Activated T-helper 1 cell treated with Interleukin-2 at 50 U/mL for 16 hours (primary cell): ENCODE results near the gene TMEM203.

Source experiments
- DNase-seq: peaks from one replicate; pipeline ENCODE4 v3.0.0-alpha.2; 2020; ENCODE audit warnings: low read depth

Gene TMEM203

DNA sequence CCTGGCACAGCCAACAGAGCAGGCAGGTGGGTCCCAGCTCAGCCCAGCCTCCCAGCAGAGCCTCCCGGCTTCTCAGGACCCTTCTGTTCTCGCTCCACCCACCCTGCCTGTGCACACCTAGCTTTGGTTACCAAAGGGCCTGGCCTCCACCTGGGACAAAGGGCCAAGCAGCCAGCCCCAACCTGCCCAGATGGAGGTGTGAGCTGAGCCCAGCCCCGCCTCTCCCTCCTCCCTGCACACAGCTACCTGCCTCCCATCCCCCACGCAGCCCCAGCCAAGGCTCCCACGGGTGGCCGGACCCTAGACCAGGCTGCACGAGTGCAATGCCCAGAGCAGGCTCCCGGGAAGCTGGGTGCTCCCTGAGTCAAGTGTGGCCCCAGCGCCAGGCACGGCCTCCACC is 10.5 kb downstream of the TMEM203 start:
- no peak for DNase-seq

DNA sequence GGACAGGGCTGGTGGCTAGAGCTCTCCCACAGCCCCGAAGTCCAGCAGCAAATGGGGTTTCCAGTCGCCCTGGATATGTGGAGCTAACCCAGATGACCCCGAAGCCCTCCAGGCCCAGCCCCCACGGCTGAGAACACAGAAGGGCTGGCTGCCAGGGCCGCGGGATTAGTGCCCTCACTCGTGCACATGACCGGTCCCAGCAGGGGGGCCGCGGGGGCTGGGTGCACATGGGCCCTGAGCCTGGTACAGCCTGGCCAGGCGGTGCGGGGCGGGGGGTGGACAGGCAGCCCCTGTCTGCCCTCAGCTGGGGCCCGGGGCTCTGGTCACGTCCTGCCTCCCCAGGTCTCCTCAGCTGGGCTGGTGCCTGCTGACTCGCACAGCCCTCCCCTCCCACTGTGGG is 11.1 kb downstream of the TMEM203 start:
- no peak for DNase-seq

DNA sequence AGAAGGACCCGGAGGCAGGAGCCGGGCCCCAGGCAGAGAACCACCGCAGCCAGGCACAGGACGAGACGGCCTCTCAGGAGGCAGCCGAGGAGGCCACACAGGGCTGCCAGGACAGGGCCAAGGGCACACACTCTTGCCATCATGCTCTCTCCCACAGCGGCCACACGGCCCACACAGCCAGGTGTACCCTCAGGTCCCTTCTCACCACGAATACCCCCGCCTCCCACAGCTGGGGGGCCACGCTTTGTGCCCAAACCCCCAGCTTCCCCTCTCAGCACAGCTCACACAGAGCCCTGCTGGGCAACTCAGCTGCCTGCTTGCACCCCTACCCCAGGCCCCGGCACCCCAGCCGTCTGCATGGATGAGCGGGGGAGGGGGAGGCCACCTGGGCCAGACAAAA is 11.7 kb downstream of the TMEM203 start:
- no peak for DNase-seq

DNA sequence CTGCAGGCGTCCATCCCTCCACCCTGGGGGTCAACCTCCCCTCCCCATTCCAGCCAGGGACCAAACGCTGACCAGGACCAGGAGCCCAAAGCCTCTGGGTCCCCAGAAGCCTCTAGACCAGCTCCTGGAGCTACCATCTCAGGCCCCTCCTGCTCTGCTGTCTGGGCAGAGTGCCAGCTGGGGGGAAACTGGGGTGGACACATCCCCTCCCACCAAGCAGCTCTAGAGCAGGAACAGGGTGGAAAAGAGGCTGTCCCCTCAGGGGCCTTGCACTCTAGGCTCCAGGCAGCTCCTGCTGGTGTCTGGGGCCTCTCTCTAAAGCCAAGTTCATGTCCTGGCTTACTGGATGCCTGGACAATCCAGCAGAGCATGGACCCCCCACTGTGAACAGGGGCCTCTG is 12.6 kb downstream of the TMEM203 start:
- DNase-seq, result no peak

DNA sequence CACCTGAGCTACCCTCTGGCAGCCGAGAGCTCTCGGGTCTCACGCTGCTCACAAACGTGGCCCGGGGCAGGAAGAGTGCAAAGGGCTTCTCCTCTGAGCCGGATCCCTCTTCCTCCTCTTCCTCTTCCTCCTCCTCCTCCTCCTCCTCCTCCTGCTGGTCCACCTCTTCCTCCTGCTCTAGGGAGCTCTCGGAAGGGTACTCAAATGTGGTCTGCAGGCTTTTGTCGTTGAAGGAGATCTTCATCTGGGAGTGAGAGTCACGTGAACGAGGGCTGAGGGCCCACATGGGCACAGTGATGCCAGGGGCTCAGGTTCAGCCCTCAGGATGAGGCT is 13.0 kb downstream of the TMEM203 start:
- no peak for DNase-seq

DNA sequence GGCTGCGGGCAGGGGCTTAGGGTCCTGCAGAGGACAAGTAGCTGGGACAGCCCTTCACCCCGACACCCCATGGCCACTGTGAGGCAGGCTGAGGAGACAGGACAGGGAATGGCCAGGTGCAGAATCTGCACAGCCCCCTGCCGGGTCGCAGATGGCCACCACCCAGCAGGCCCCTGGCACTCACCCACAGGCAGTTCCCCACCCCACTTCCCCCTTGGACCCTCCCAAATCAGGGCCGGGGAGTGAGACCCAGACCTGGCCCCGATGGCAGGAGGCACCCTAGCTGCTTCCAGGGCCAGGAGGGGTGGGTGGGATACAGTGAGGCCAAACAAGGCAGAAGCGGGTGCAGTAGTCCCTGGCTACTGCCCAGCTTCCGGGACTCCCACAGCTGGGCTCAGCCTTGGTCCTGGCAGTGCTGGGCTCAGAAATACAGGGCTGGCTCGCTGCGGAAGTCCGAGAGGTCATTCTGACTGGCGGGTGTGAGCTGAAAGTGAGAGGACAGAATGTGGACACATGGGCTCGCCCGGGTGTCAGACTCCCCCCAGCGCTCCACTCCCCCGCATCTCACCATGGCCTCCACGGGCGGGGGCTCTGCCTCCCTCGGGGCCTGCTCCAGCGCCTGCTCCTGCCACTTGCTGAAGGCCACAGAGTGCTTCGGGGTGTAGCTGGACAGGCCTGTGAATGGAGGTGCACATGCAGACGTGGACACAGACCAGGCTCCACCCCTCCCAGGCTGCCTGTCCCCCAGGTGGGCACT is 13.6 kb downstream of the TMEM203 start:
- DNase-seq, result no peak

DNA sequence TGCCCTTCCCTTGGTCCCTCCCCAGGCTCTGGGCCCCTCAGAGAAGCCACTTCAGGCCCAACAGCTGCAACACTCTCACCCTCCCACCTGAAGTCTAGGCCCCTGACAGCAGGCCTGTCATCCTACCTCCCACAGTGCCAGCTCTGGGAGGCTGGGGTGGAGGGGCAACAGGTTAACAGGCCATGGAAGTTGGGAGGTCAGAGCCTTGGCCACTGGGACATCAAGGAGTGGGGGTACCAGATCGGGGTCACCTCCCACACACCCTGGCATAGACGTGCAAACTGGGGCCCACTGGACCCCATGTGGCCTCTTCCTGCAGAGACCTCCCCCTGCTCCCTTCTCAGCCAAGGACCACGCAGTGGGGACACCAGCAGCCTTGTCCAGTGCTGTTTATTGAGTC is 14.2 kb downstream of the TMEM203 start:
- DNase-seq, result no peak

DNA sequence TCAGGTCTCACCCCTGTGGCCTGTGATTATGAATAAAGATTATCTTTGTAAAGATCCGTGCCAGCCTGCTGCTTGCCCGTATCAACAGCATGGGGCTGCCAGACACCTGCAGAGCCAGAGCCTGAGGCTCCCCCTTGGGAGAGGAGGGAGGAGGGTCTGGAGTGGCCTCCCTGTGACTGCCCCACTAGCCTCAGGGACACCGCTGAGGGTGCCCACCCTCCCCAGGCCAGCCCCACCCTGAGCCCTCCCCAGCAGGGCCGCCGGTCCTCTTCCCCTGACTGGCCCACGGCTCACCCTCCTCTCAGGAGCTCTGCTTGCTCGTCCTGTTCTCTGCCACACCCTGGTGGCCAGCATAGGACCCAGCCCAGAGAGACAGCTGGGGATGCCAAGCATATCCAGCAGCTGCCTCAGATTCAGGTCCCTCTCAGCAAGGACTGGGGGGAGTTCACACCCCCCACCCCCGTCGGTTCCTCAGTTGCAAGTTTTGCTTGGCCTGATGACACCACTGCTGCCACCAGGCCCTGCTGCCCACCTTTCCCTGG is 15.1 kb downstream of the TMEM203 start:
- no peak for DNase-seq

DNA sequence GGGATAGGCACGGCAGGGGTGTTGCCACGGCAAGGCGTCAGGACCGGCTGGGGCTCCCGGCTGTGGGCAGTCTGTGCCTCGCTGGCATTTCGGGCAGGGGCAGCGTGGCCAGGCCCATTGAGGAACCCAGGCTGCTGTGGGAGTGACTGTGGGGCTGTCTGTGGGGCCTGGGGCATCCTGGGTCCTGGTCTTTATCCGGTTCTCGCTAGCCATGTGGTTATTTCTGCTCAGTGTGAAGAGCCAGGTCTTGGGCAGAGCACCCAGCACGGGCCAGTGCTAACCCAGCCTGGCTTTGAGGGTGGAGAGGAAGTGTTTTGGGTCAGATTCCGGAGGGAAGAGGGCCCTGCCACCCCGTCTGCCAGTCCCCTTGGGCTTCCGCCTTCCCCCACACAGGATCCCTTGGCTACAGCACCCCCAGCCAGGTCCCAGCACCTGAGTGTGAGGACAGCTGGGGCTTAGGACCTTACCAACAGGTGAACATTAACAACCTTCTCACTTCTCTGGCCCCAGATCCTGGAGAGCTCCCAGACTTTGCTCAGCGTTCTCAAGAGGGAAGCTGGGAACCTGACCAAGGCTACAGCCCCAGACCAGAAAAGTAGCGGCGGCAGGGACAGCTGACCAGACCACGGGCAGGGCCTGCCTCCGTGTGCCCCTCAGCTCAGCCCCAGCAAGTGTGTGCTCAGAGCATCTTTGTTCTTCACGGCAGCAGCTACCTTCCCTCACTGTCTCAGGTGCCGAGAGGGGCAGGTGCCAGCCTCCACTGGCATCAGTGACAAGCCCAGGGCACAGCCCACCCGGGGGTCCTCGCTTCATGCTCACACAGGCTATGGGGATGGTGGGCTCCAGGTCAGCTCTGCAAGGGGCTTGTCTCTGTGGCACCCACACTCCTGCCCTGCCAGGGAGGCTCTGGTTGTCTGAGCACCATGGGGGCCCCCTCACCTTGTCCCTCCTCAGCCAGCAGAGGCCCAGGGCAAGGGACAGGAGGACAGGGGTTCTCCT is 15.9 kb downstream of the TMEM203 start:
- DNase-seq, result no peak

DNA sequence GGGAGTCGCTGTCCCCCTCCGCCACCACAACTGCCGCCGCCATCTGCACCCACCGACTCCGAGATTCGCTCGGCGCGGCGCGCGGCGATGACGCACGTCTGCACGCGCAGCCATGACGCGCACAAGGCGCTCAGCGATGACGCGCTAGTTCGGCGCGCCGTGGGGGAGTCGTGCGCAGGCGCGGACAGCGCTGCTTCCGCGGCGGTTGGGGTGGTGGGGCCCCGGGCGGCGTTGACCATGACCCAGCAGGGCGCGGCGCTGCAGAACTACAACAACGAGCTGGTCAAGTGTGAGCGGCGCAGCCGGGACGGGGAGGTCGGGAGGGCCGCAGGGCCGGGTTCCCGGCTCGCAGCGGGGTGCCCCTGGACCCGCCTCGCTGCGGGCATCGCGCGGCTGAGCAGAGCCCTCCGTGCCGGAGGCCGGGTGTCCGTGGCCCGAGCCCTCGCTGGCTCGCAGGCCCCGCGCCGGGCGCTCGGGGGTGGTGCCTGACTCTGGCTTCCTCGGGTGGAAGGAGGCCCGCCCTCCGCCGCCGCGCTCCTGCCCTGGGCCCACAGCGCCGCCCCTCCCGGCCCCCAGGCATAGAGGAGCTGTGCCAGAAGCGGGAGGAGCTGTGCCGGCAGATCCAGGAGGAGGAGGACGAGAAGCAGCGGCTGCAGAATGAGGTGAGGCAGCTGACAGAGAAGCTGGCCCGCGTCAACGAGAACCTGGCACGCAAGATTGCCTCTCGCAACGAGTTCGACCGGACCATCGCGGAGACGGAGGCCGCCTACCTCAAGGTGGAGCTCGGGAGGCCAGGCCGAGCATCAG is 16.8 kb downstream of the TMEM203 start, which contains the start of the genes ANAPC2 and SSNA1:
ANAPC2 (minus strand) TSS at position 71 of the 807 bp plus-strand sequence; CDS start at position 43, 28 bp downstream.
SSNA1 (plus strand) TSS at position 187 of the 807 bp plus-strand sequence; CDS start at position 238, 51 bp downstream.
- DNase-seq, result peak; percentile 91

DNA sequence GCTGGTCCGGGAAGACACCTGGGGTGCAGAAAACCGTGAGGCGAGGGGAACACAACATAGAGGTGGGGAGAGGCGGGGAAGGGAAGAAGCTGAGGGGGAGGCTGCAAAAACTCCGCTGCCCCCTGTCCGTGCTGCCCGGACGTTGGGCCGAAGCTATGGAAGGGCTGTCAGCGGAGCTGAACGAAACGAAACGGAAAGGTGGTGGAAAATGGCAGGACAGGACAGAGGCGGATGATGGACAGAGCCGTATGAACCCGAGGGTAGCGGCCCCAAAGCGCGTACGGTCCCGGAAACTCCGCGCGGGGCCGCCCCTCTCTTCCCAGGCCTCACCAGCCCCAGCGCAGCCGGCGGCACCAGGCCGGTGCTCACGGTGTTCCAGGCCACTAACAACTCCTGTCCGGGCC is 17.4 kb downstream of the TMEM203 start:
- no peak for DNase-seq

DNA sequence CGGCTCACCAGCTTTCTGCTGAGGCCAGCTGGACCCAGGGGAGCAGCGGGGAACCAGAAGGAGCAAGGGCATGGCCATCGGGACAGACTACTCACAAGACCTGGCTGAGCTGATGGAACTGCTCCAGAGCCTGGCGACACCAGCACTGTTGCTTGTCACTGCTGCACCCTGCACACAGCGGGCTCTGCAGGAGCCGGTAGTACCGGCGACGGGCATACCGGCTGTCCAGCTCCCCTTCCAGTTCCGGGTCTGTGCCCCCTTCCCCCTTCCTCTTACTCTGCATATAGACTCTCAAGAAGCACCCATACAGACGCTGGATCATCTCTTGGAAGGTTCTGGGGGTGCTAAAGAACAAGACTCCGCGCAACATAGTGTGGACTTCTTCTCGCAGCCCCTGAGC is 18.1 kb downstream of the TMEM203 start:
- DNase-seq, result no peak

DNA sequence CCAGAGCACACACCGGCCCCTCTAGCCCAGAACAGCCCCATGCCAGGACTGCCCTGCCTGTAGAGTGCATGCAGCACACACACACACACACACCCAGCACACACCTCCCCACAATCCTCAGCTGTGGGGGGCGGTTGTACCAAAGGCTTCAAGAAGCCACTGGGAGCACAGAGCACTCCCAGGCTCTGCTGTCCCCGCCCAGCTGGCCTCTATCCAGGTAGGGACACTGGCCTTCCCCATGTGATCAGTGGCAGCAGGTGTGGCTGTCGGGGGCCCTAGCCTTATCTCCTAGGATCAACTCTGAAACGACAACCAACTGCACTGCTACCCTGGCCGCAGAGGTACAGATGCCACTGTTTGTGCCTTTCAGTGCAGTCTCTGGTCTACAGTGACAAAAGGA is 19.1 kb downstream of the TMEM203 start:
- no peak for DNase-seq

DNA sequence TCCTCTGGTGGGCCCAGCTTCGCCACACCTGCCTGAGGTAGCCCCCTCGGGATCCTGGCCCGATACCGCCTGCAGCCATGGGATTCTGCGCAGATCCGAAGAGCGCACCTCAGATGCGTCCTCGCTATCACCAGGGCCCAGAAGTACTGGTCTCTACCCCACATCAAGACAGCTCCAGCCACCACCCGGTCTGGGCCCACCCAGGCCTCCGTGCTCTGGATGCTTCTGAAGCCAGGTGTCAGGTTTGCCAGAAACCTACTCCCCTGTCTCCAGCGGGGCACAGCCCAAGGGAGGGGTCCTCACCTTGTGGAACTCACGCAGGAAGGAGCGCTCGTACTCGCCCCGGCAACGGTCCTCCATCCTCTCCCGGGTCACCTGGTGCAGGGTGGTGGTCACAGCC is 19.5 kb downstream of the TMEM203 start:
- no peak for DNase-seq

DNA sequence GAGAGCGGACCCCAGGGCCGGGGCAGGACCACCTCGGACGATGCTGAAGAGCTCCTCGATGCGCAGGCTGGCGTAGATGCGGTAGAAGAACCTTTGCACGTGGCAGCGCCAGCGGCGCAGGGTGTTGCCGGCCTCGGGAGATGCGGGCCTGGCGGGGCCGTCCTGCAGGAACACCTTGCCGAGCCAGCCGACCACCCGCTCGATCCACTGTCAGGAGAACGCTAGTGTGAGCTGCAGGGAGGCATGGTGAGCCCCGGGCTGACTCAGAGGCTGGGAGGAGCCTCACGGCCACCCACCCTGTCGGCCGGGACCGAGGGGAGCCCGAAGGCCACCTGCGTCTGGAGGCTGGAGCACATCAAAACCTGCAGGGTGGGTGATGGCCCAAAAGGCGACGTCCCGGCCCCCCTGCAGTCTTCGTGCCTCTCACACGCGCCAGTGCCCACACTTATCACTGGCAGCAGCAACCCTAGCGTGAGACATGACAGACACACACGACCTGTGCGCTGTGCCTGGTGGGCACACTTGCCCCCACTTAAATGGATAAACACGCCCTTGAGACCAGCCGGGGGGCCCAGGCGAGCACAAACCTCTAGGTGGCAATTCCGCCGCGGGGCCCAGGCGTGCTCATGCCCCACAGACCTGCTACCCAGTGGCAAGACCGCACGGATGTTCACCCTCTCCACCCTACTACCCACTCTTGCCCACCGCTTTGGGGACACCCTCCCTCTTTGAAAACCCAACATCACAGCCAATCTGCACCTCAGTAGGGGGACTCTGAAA is 20.4 kb downstream of the TMEM203 start:
- no peak for DNase-seq

DNA sequence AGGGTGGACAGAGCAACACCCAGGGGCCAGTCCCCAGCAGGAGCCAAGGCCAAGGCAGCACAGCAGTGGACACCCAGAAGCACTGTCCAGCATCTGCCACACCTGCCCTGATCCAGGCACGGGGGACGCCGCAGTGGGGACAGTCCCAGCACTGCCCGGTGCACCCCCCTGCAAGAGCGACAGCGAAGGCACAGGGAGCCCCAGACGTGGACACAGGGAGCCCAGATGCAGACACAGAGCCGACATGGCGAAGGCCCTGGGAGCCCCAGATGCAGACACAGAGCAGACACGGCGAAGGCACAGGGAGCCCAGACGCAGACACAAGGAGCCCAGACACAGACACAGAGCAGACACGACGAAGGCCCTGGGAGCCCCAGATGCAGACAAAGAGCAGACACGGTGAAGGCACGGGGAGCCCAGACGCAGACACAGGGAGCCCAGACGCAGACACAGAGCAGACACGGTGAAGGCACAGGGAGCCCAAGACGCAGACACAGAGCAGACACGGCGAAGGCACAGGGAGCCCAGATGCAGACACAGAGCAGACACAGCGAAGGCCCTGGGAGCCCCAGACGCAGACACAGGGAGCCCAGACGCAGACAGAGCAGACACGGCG is 21.4 kb downstream of the TMEM203 start:
- DNase-seq, result no peak

DNA sequence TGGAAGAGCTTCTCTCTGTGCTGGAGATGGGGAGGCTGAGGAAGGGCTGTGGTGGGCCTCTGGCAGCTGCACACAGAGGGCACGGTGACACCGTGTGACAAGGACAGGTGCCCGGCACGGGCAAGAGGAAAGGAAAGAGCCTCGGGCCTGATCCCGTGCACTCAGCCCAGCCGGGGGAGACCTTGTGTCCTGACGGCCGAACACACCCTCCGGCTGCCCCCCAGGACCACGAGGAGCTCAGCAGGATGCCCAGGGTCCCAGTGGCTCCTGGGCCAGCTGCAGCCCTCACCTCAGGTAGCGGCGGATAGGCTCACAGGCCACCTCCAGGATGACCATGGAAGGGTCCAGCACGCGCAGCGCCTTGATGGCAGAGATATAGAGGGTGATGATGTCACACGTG is 22.6 kb downstream of the TMEM203 start:
- DNase-seq, result no peak

DNA sequence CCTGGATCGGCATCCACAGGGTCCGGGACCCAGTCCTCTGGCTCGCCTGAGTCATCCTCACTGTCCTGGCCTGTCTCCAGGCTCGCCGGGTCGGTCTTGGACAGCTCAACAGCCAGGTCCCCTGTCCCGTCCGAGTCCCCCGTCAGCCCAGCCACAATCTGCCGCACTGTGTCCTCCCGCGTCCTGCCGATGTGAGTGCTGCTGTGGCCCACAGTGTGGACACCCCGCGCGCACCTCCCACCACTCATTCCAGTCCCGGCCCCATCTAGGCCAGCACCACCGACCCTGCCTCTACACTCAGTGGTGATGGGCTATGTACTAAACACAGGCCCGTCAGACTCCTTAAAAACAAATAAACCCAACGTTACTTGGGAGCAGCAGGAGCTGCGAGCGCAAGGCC is 23.8 kb downstream of the TMEM203 start:
- no peak for DNase-seq

DNA sequence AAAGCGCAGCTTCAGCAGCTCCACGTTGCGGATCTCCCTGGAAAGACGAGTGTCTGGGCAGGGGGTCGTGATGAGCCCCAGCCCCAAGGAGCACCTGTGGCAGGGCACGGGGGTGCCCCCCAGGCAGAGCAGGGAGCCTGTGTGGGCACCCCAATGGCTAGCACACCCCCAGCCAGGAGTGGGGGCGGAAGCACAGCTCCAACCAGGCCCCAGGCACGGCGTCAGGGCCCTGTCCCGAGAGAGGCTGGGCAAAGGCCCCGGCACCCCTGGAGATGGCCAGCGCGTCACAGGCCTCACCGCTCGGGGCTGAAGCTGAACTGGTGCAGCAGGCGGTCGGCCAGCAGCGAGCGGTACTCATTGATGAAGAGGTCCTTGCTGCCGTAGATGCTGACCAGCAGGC is 25.0 kb downstream of the TMEM203 start:
- no peak for DNase-seq

DNA sequence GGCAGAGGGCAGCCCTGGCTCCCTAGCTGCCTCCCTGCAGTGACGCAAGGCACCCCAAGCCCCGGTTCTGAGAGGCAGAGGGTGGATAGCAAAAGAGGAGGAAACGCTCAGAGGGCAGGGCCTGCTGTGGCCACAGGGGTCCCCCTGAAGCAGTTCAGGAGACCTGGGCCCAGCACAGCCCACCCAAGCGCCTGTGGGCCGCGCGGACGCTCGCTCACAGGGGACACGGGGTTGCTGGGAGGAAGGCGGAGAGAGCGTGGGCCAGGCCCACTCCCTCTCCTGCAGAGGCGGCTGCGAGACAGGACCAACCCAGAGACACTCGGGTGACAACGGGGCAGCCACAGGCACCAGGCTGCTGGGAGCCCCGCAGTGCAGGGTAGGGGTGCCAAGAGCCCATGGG is 25.7 kb downstream of the TMEM203 start:
- no peak for DNase-seq
